Kasumi-1 (cell line): Measurements from ENCODE around the gene SEH1L.
A peak's percentile ranks its signal among the peaks of the same experiment; 100 is the strongest.
"Not testable (repeated sequence)": the region's sequence is repeated elsewhere in the genome, so short reads cannot be mapped to it uniquely, and the experiment has no call there.

Source experiments
- DNase-seq, 2 experiments: peaks; one replicate each; lab custom pipeline; 2025; lab: John Stamatoyannopoulos, UW

The SEH1L gene

GRCh38 chr18:12947285-12948049 lies at the start of gene SEH1L:
TSS of gene SEH1L (plus strand) at chr18:12948011. CDS start at chr18:12948122, 111 bp downstream.
- peak; percentile 88 to 89 for DNase-seq

- DNase-seq: not testable (repeated sequence)
Observed at GRCh38 chr18:12901208-12901607, 46.6 kb upstream of the SEH1L start.

GRCh38 chr18:12904012-12904516 lies 43.7 kb upstream of the SEH1L start:
- DNase-seq: no peak

- no peak for DNase-seq
Observed at GRCh38 chr18:12906119-12906518, 41.7 kb upstream of the SEH1L start.

GRCh38 chr18:12906773-12907172 lies 41.0 kb upstream of the SEH1L start:
- DNase-seq: no peak

GRCh38 chr18:12907258-12907925 lies 40.4 kb upstream of the SEH1L start:
- no peak for DNase-seq

- DNase-seq: no peak
Observed at GRCh38 chr18:12908706-12909105, 39.1 kb upstream of the SEH1L start.

GRCh38 chr18:12911025-12911928 lies 36.5 kb upstream of the SEH1L start:
- DNase-seq: no peak

GRCh38 chr18:12911929-12912703 lies 35.7 kb upstream of the SEH1L start:
- DNase-seq: no peak

- DNase-seq: no peak
Observed at GRCh38 chr18:12921178-12921577, 26.6 kb upstream of the SEH1L start.

- no peak for DNase-seq
Observed at GRCh38 chr18:12922266-12922665, 25.5 kb upstream of the SEH1L start.

- no peak for DNase-seq
Observed at GRCh38 chr18:12924616-12925015, 23.2 kb upstream of the SEH1L start.

- no peak for DNase-seq
Observed at GRCh38 chr18:12928206-12928605, 19.6 kb upstream of the SEH1L start.

GRCh38 chr18:12928641-12929040 lies 19.2 kb upstream of the SEH1L start:
- DNase-seq: no peak

- DNase-seq: no peak
Observed at GRCh38 chr18:12929477-12930083, 18.2 kb upstream of the SEH1L start.

- DNase-seq: no peak
Observed at GRCh38 chr18:12930376-12930775, 17.4 kb upstream of the SEH1L start.

GRCh38 chr18:12930908-12931307 lies 16.9 kb upstream of the SEH1L start:
- DNase-seq: no peak

GRCh38 chr18:12933327-12933726 lies 14.5 kb upstream of the SEH1L start:
- DNase-seq: no peak

- DNase-seq: peak; percentile 78 to 84
Observed at GRCh38 chr18:12934454-12935071, 13.2 kb upstream of the SEH1L start.

- no peak for DNase-seq
Observed at GRCh38 chr18:12939162-12939561, 8.6 kb upstream of the SEH1L start.

GRCh38 chr18:12943215-12943614 lies 4.6 kb upstream of the SEH1L start:
- DNase-seq: no peak
